ENCODE results near the gene MCRIP2.

- no peak for TF ChIP-seq CTCF (conservative IDR thresholded peaks at IDR 0.05)
- no peak for TF ChIP-seq EZH2 (IDR thresholded peaks at IDR 0.05; ENCODE audit: low read depth)
Measured at GRCh38 chr16:693766-694165, 52.1 kb downstream of the MCRIP2 start.
